SK-N-SH treated with all-trans-retinoic acid at 6 μM for 48 hours (cell line): ENCODE data around the gene VAT1L.
A peak's percentile ranks its signal among the peaks of the same experiment; 100 is the strongest.

ENCODE experiments used
- ATAC-seq: fragments of 200-7000 bp; cut with Tn5 transposase; 3 replicates; pipeline ENCODE4 v1.9.1; 2020; ENCODE audit warnings: mild to moderate bottlenecking, moderate library complexity
- ARNTL ChIP-seq: fragments of 450-650 bp; formaldehyde crosslinking; IDR thresholded peaks from 2 replicates; pipeline ENCODE4 v1.5.0; 2020; ENCODE audit warnings: low read depth, mild to moderate bottlenecking, moderate library complexity, borderline replicate concordance
- CSDC2 ChIP-seq: fragments of 250-450 bp; sonication (Bioruptor Pico); IDR thresholded peaks from 2 replicates; pipeline ENCODE4 v1.5.0; 2020; ENCODE audit warnings: mild to moderate bottlenecking, moderate library complexity
- CSRNP3 ChIP-seq: fragments of 250-450 bp; sonication (Bioruptor Pico); IDR thresholded peaks from 2 replicates; pipeline ENCODE4 v1.5.1; 2021; ENCODE audit warnings: mild to moderate bottlenecking, moderate library complexity
- ESRRG ChIP-seq: fragments of 250-450 bp; sonication (Bioruptor Pico); IDR thresholded peaks from 2 replicates; pipeline ENCODE4 v1.6.1; 2021; ENCODE audit warnings: mild to moderate bottlenecking
- GLIS3 ChIP-seq: fragments of 250-450 bp; sonication (Bioruptor Pico); IDR thresholded peaks from 2 replicates; pipeline ENCODE4 v1.5.0; 2020; ENCODE audit warnings: mild to moderate bottlenecking, moderate library complexity
- ISL1 ChIP-seq: fragments of 250-450 bp; sonication (Bioruptor Pico); IDR thresholded peaks from 2 replicates; pipeline ENCODE4 v2.1.2; 2022; ENCODE audit warnings: mild to moderate bottlenecking, moderate library complexity
- OSR1 ChIP-seq: fragments of 250-450 bp; sonication (Bioruptor Pico); IDR thresholded peaks from 2 replicates; pipeline ENCODE4 v1.8.0; 2022; ENCODE audit warnings: moderate library complexity, mild to moderate bottlenecking, inconsistent platforms
- PATZ1 ChIP-seq: fragments of 250-450 bp; sonication (Bioruptor Pico); IDR thresholded peaks from 2 replicates; pipeline ENCODE4 v1.8.0; 2020; ENCODE audit warnings: mild to moderate bottlenecking, moderate library complexity, borderline replicate concordance
- POU6F1 ChIP-seq: fragments of 250-450 bp; sonication (Bioruptor Pico); IDR thresholded peaks from 2 replicates; pipeline ENCODE4 v1.8.0; 2021; ENCODE audit warnings: low read depth, mild to moderate bottlenecking, moderate library complexity, borderline replicate concordance
- PPARA ChIP-seq: fragments of 250-450 bp; sonication (Bioruptor Pico); IDR thresholded peaks from 2 replicates; pipeline ENCODE4 v1.5.0; 2020; ENCODE audit warnings: mild to moderate bottlenecking, borderline replicate concordance
- RARB ChIP-seq: fragments of 250-450 bp; sonication (Bioruptor Pico); IDR thresholded peaks from 2 replicates; pipeline ENCODE4 v1.8.0; 2021; ENCODE audit warnings: mild to moderate bottlenecking, moderate library complexity
- SNAI2 ChIP-seq: fragments of 250-450 bp; sonication (Bioruptor Pico); IDR thresholded peaks from 2 replicates; pipeline ENCODE4 v1.5.0; 2020; ENCODE audit warnings: mild to moderate bottlenecking, moderate library complexity
- TCF4 ChIP-seq: fragments of 250-450 bp; sonication (Bioruptor Pico); IDR thresholded peaks from 2 replicates; pipeline ENCODE4 v1.8.0; 2021; ENCODE audit warnings: mild to moderate bottlenecking, moderate library complexity, borderline replicate concordance
- TOX ChIP-seq: fragments of 250-450 bp; sonication (Bioruptor Pico); IDR thresholded peaks from 2 replicates; pipeline ENCODE4 v1.8.0; 2021; ENCODE audit warnings: mild to moderate bottlenecking, moderate library complexity, borderline replicate concordance
- TSHZ2 ChIP-seq: fragments of 250-450 bp; sonication (Bioruptor Pico); IDR thresholded peaks from 2 replicates; pipeline ENCODE4 v1.5.0; 2020; ENCODE audit warnings: mild to moderate bottlenecking, moderate library complexity
- ZC3H10 ChIP-seq: fragments of 250-450 bp; sonication (Bioruptor Pico); IDR thresholded peaks from 2 replicates; pipeline ENCODE4 v1.5.1; 2021; ENCODE audit warnings: mild to moderate bottlenecking, moderate library complexity
- ZFP3 ChIP-seq: fragments of 250-450 bp; sonication (Bioruptor Pico); IDR thresholded peaks from 2 replicates; pipeline ENCODE4 v1.5.0; 2020; ENCODE audit warnings: mild to moderate bottlenecking, moderate library complexity
- ZFP30 ChIP-seq: fragments of 450-650 bp; formaldehyde crosslinking; IDR thresholded peaks from 2 replicates; pipeline ENCODE4 v1.5.0; 2022; ENCODE audit warnings: mild to moderate bottlenecking, moderate library complexity
- ZNF565 ChIP-seq: fragments of 450-650 bp; formaldehyde crosslinking; conservative IDR thresholded peaks from 2 replicates; pipeline ENCODE4 v1.5.0; 2020; ENCODE audit warnings: low read depth, mild to moderate bottlenecking, moderate library complexity
- ZNF70 ChIP-seq: fragments of 450-650 bp; formaldehyde crosslinking; IDR thresholded peaks from 2 replicates; pipeline ENCODE4 v1.5.0; 2020; ENCODE audit warnings: mild to moderate bottlenecking, moderate library complexity
- ZNF8 ChIP-seq: fragments of 450-650 bp; formaldehyde crosslinking; IDR thresholded peaks from 2 replicates; pipeline ENCODE4 v1.5.0; 2020; ENCODE audit warnings: mild to moderate bottlenecking, moderate library complexity

VAT1L gene

GRCh38 chr16:77775911-77776909 is 12.2 kb upstream of the VAT1L start:
- TF ChIP-seq CSRNP3 (CRISPR knock-in tag): no peak
- TF ChIP-seq ZNF70 (CRISPR knock-in tag): no peak
- TF ChIP-seq TOX (CRISPR knock-in tag): no peak
- no peak for TF ChIP-seq GLIS3 (CRISPR knock-in tag)
- TF ChIP-seq ZFP30 (CRISPR knock-in tag): no peak
- no peak for TF ChIP-seq PATZ1 (CRISPR knock-in tag)
- no peak for TF ChIP-seq ARNTL (CRISPR knock-in tag)
- TF ChIP-seq TCF4: no peak
- TF ChIP-seq ISL1 (CRISPR knock-in tag): no peak
- TF ChIP-seq SNAI2 (CRISPR knock-in tag): no peak
- no peak for TF ChIP-seq ZC3H10
- TF ChIP-seq PPARA (CRISPR knock-in tag): no peak
- TF ChIP-seq ZFP3 (CRISPR knock-in tag): no peak
- no peak for TF ChIP-seq TSHZ2 (CRISPR knock-in tag)
- TF ChIP-seq ZNF8 (CRISPR knock-in tag): no peak
- no peak for TF ChIP-seq ZNF565 (CRISPR knock-in tag)
- peak; percentile 29; the same call in 1 of the 3 replicates for ATAC-seq

- no peak for ATAC-seq
- TF ChIP-seq ESRRG (CRISPR knock-in tag): no peak
- TF ChIP-seq CSRNP3 (CRISPR knock-in tag): no peak
- no peak for TF ChIP-seq ARNTL (CRISPR knock-in tag)
- no peak for TF ChIP-seq TOX (CRISPR knock-in tag)
- TF ChIP-seq RARB (CRISPR knock-in tag): no peak
- TF ChIP-seq PATZ1 (CRISPR knock-in tag): no peak
- TF ChIP-seq OSR1: no peak
- TF ChIP-seq ISL1 (CRISPR knock-in tag): no peak
- TF ChIP-seq ZC3H10: no peak
- TF ChIP-seq GLIS3 (CRISPR knock-in tag): no peak
- TF ChIP-seq ZNF565 (CRISPR knock-in tag): no peak
- no peak for TF ChIP-seq PPARA (CRISPR knock-in tag)
- TF ChIP-seq ZNF70 (CRISPR knock-in tag): no peak
- no peak for TF ChIP-seq POU6F1 (CRISPR knock-in tag)
- no peak for TF ChIP-seq CSDC2 (CRISPR knock-in tag)
- TF ChIP-seq TSHZ2 (CRISPR knock-in tag): no peak
- no peak for TF ChIP-seq TCF4
Observed at GRCh38 chr16:77777745-77778144, 10.6 kb upstream of the VAT1L start.
